GM23338 (cell line): ENCODE results near the gene DIS3L. TPM values are rescaled to one million over a fixed set of nuclear protein-coding genes. Genes with fewer than 3 reads are reported as not detected.

ENCODE experiments used
- ATAC-seq: fragments of 200-7000 bp; cut with Tn5 transposase; 3 replicates; pipeline ENCODE4 v1.9.1; 2020
- DNase-seq: peaks from one replicate; pipeline ENCODE4 v3.0.0-alpha.2; 2015; ENCODE audit warnings: low spot score
- H2AFZ ChIP-seq: fragments of 200-600 bp; sonication (generic); 2 replicates; pipeline ENCODE4 v1.8.0; 2016; ENCODE audit warnings: antibody characterized with exemption, mild to moderate bottlenecking, moderate library complexity
- H3F3A ChIP-seq: fragments of 200-600 bp; sonication (generic); replicated peaks from 2 replicates; pipeline ENCODE4 v1.8.0; 2017; ENCODE audit warnings: antibody characterized with exemption, mixed run types, low read depth
- H3K27ac ChIP-seq: fragments of 200-600 bp; sonication (generic); 2 replicates; pipeline ENCODE4 v1.6.1; 2016; ENCODE audit warnings: low read depth
- H3K27me3 ChIP-seq: fragments of 200-600 bp; sonication (generic); 2 replicates; pipeline ENCODE4 v1.8.0; 2016; ENCODE audit warnings: mild to moderate bottlenecking, mixed run types, moderate library complexity; ENCODE audit not compliant: insufficient read depth
- H3K36me3 ChIP-seq: fragments of 200-600 bp; sonication (generic); 2 replicates; pipeline ENCODE4 v1.8.0; 2016; ENCODE audit warnings: mild to moderate bottlenecking; ENCODE audit not compliant: insufficient read depth
- H3K4me1 ChIP-seq: fragments of 200-600 bp; sonication (generic); 2 replicates; pipeline ENCODE4 v1.8.0; 2016; ENCODE audit warnings: mild to moderate bottlenecking, moderate library complexity; ENCODE audit not compliant: insufficient read depth
- H3K4me2 ChIP-seq: fragments of 200-600 bp; sonication (generic); 2 replicates; pipeline ENCODE4 v1.7.1; 2017; ENCODE audit warnings: mixed run types
- H3K4me3 ChIP-seq: fragments of 200-600 bp; sonication (generic); 2 replicates; pipeline ENCODE4 v1.6.1; 2016; ENCODE audit warnings: mixed run types
- H3K79me2 ChIP-seq: fragments of 200-600 bp; sonication (generic); replicated peaks from 2 replicates; pipeline ENCODE4 v1.8.0; 2017; ENCODE audit warnings: mild to moderate bottlenecking; ENCODE audit not compliant: insufficient read depth
- H3K9me2 ChIP-seq: fragments of 200-600 bp; sonication (generic); 2 replicates; pipeline ENCODE4 v1.8.0; 2017; ENCODE audit not compliant: insufficient read depth
- H4K20me1 ChIP-seq: fragments of 200-600 bp; sonication (generic); replicated peaks from 2 replicates; pipeline ENCODE4 v1.8.0; 2017; ENCODE audit warnings: mild to moderate bottlenecking; ENCODE audit not compliant: insufficient read depth
- H3K27ac Mint-ChIP-seq: 2 replicates; pipeline ENCODE4 v1.8.0; 2020; ENCODE audit warnings: inconsistent platforms, mild to moderate bottlenecking, moderate library complexity, mixed read lengths
- H3K27me3 Mint-ChIP-seq: 3 replicates; pipeline ENCODE4 v1.8.0; 2022; ENCODE audit warnings: low read depth, mild to moderate bottlenecking, moderate library complexity, mixed read lengths, inconsistent platforms; ENCODE audit not compliant: insufficient read depth, poor library complexity
- H3K36me3 Mint-ChIP-seq: 3 replicates; pipeline ENCODE4 v1.8.0; 2021; ENCODE audit warnings: low read depth, mild to moderate bottlenecking, inconsistent platforms, moderate library complexity, mixed read lengths
- H3K4me1 Mint-ChIP-seq: 3 replicates; pipeline ENCODE4 v1.8.0; 2020; ENCODE audit warnings: mild to moderate bottlenecking, inconsistent platforms, mixed read lengths
- H3K4me3 Mint-ChIP-seq: 3 replicates; pipeline ENCODE4 v1.8.0; 2021; ENCODE audit warnings: moderate library complexity, mild to moderate bottlenecking, inconsistent platforms, mixed read lengths
- H3K9me3 Mint-ChIP-seq: 3 replicates; pipeline ENCODE4 v1.8.0; 2020; ENCODE audit warnings: moderate library complexity, mild to moderate bottlenecking, inconsistent platforms, mixed read lengths
- CREB1 ChIP-seq: fragments of 250-450 bp; sonication (Bioruptor Pico); IDR thresholded peaks from 2 replicates; pipeline ENCODE4 v1.5.0; 2020; ENCODE audit warnings: low read depth, mild to moderate bottlenecking, moderate library complexity
- EZH2 ChIP-seq: fragments of 200-600 bp; sonication (generic); IDR thresholded peaks from one replicate; pipeline ENCODE4 v1.8.0; 2017; ENCODE audit warnings: antibody characterized with exemption, mild to moderate bottlenecking, low read depth; ENCODE audit not compliant: unreplicated experiment
- JUNB ChIP-seq: IDR thresholded peaks from one replicate; pipeline ENCODE4 v1.6.1; 2016; ENCODE audit warnings: antibody characterized with exemption; ENCODE audit not compliant: unreplicated experiment
- NANOG ChIP-seq: IDR thresholded peaks from 2 replicates; pipeline ENCODE4 v1.6.1; 2016; ENCODE audit warnings: antibody characterized with exemption, borderline replicate concordance
- POLR2AphosphoS5 ChIP-seq: IDR thresholded peaks from 2 replicates; pipeline ENCODE4 v1.6.1; 2016; ENCODE audit warnings: antibody characterized with exemption, low read depth
- STAT1 ChIP-seq: IDR thresholded peaks from one replicate; pipeline ENCODE4 v1.6.1; 2016; ENCODE audit warnings: antibody characterized with exemption; ENCODE audit not compliant: unreplicated experiment
- polyA plus RNA-seq: library from polyadenylated mRNA; unstranded; fragments of >200 nt; fragmentation: Nextera tagmentation; extraction: Ambion mirVana; gene quantifications from 2 replicates; pipeline ENCODE4 v1.2.1, GENCODE V29; 2016
- total RNA-seq: library from RNA; depleted of rRNA; stranded (reverse); fragments of >200 nt; shearing (Covaris generic); gene quantifications from 2 replicates; pipeline ENCODE4 v1.2.3, GENCODE V29; 2014
- TF ChIP-seq, protein P1 (sequence below): IDR thresholded peaks from 2 replicates; pipeline ENCODE4 v1.6.1; 2016; ENCODE audit warnings: antibody characterized with exemption
- TF ChIP-seq, protein P2 (sequence below): IDR thresholded peaks from one replicate; pipeline ENCODE4 v1.6.1; 2018; ENCODE audit warnings: antibody characterized with exemption; ENCODE audit not compliant: unreplicated experiment

The DIS3L gene
- total and polyA plus RNA-seq, 2 experiments from 2014 or later, result 8.9 to 21.8 TPM

- Histone ChIP-seq H3K9me2 (no peaks in the 10 kb centered on the region), H4K20me1 (no peaks in the 10 kb centered on the region; the same call in 1 of the 2 replicates), H2AFZ (peak within 1 kb of the TSS; percentile 45), H3K4me3 (peak within 1 kb of the TSS; percentile 74), H3K79me2 (peaks cover 34% of the 10 kb centered on the region), H3F3A (peaks cover 4% of the 10 kb centered on the region), H3K27ac (peak within 1 kb of the TSS; percentile 84), H3K4me2 (peak within 1 kb of the TSS; percentile 97), H3K27me3 (no peaks in the 10 kb centered on the region), H3K36me3 (peaks cover 15% of the 10 kb centered on the region), H3K4me1 (no peaks in the 10 kb centered on the region)
- Mint-ChIP-seq H3K27me3 (peaks cover 10% of the 10 kb centered on the region), H3K4me1 (peaks cover 5% of the 10 kb centered on the region; the same call in 2 of the 3 replicates), H3K9me3 (no peaks in the 10 kb centered on the region; the same call in 2 of the 3 replicates), H3K4me3 (peak within 1 kb of the TSS; percentile 95), H3K27ac (peak within 1 kb of the TSS; percentile 99), H3K36me3 (peaks cover 20% of the 10 kb centered on the region; the same call in 2 of the 3 replicates)
- TF ChIP-seq, protein P1, sequence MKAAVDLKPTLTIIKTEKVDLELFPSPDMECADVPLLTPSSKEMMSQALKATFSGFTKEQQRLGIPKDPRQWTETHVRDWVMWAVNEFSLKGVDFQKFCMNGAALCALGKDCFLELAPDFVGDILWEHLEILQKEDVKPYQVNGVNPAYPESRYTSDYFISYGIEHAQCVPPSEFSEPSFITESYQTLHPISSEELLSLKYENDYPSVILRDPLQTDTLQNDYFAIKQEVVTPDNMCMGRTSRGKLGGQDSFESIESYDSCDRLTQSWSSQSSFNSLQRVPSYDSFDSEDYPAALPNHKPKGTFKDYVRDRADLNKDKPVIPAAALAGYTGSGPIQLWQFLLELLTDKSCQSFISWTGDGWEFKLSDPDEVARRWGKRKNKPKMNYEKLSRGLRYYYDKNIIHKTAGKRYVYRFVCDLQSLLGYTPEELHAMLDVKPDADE, result peak; percentile 39; the same call in 1 of the 2 replicates
- TF ChIP-seq STAT1 (no peak), NANOG (no peak), EZH2 (no peak), JUNB (no peak), POLR2AphosphoS5 (peak; percentile 93), CREB1 (CRISPR knock-in tag) (peak; percentile 55)
- TF ChIP-seq, protein P2, sequence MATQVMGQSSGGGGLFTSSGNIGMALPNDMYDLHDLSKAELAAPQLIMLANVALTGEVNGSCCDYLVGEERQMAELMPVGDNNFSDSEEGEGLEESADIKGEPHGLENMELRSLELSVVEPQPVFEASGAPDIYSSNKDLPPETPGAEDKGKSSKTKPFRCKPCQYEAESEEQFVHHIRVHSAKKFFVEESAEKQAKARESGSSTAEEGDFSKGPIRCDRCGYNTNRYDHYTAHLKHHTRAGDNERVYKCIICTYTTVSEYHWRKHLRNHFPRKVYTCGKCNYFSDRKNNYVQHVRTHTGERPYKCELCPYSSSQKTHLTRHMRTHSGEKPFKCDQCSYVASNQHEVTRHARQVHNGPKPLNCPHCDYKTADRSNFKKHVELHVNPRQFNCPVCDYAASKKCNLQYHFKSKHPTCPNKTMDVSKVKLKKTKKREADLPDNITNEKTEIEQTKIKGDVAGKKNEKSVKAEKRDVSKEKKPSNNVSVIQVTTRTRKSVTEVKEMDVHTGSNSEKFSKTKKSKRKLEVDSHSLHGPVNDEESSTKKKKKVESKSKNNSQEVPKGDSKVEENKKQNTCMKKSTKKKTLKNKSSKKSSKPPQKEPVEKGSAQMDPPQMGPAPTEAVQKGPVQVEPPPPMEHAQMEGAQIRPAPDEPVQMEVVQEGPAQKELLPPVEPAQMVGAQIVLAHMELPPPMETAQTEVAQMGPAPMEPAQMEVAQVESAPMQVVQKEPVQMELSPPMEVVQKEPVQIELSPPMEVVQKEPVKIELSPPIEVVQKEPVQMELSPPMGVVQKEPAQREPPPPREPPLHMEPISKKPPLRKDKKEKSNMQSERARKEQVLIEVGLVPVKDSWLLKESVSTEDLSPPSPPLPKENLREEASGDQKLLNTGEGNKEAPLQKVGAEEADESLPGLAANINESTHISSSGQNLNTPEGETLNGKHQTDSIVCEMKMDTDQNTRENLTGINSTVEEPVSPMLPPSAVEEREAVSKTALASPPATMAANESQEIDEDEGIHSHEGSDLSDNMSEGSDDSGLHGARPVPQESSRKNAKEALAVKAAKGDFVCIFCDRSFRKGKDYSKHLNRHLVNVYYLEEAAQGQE, result no peak
- ATAC-seq (peak; percentile 95), DNase-seq (peak; percentile 99)
Measured at GRCh38 chr15:66356359-66357236, 63.2 kb downstream of the DIS3L start, which contains the start of gene TIPIN. TSS of gene TIPIN (minus strand) at chr15:66356685. CDS start at chr15:66352947, 3,738 bp downstream.

GRCh38 chr15:66359740-66360139 is 66.4 kb downstream of the DIS3L start:
- no peaks in the 10 kb centered on the region for H4K20me1 ChIP-seq
- no peaks in the 10 kb centered on the region for H3K36me3 Mint-ChIP-seq
- H3K4me3 Mint-ChIP-seq, result no peak overlapping the region
- H3K27ac Mint-ChIP-seq, result 0 out of 2 replicates have a peak overlapping the region, but pooled peaks have one; percentile 46
- H3F3A ChIP-seq, result peaks cover 4% of the 10 kb centered on the region
- H3K79me2 ChIP-seq, result peaks cover 16% of the 10 kb centered on the region
- H3K27me3 ChIP-seq, result no peaks in the 10 kb centered on the region
- H2AFZ ChIP-seq, result peak overlapping the region; percentile 14; the same call in 1 of the 2 replicates
- no peaks in the 10 kb centered on the region for H3K9me2 ChIP-seq
- H3K4me1 Mint-ChIP-seq, result peaks cover 5% of the 10 kb centered on the region; the same call in 2 of the 3 replicates
- H3K4me3 ChIP-seq, result no peak overlapping the region
- H3K27me3 Mint-ChIP-seq, result peaks cover 14% of the 10 kb centered on the region
- H3K9me3 Mint-ChIP-seq, result no peaks in the 10 kb centered on the region; the same call in 2 of the 3 replicates
- no peak overlapping the region for H3K27ac ChIP-seq
- ATAC-seq (no peak), DNase-seq (no peak)
- H3K4me1 ChIP-seq, result no peaks in the 10 kb centered on the region
- H3K36me3 ChIP-seq, result no peaks in the 10 kb centered on the region
- no peak overlapping the region for H3K4me2 ChIP-seq
- TF ChIP-seq, protein P2, result no peak
